ENCODE data around the gene OR5D14.

GRCh38 chr11:55826919-55827318 is 31.6 kb downstream of the OR5D14 start, which contains the start of gene OR5L2:
- TF ChIP-seq GATA2 (IDR thresholded peaks at IDR 0.05; ENCODE audit: low read depth, low read length), result no peak
- TF ChIP-seq GATA3 (IDR thresholded peaks at IDR 0.05; ENCODE audit: low read depth, low read length), result no peak

Measured in SH-SY5Y (cell line).